Measurements from ENCODE around the gene INMT.
A peak's percentile ranks its signal among the peaks of the same experiment; 100 is the strongest.

DNA sequence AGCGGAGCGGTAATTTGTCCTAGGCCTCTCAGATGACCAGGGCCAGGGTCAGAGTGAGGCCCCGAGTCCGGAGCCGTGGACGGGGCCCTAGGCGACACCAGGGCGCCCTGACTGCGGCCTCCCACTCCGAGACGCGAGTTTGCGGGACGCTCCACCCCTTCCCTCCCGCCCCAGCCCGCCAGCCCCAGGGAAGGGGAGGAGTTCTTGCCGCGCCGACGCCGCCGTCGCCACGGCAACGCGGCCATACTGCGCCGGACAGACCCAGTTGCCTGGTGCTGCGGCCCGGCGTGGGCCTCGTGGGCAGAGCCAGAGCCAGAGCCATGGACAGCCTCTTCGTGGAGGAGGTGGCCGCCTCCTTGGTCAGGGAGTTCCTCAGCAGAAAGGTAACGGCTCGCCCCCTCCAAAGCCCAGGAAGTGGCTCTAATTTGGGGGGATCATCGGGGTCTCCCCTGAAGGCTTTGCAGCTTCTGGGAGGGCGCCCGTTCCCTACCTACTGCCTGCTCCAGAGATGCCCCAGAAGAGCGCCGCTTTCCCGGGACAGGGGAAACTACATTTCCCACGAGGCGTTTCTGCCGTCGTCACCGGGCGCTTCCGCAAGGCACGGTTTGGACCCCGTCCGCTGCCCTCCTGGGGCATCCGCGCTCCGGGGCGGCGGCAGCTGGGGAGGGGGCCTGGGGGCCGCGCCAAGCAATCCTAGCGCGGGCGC is 19.4 kb downstream of the INMT start, which contains the start of gene MINDY4:
- no peak for TF ChIP-seq EZH2 (IDR thresholded peaks at IDR 0.05; ENCODE audit: low read depth, unreplicated experiment)
- no peak for TF ChIP-seq CTCF (conservative IDR thresholded peaks at IDR 0.05; ENCODE audit: low read depth in 2 of 2)
- no peak for TF ChIP-seq REST (IDR thresholded peaks at IDR 0.05; ENCODE audit: unreplicated experiment)
- TF ChIP-seq POLR2AphosphoS5 (IDR thresholded peaks at IDR 0.05; ENCODE audit: low read depth): peak; percentile 85

All from GM23338 (cell line).